Pancreas (tissue), 10 donors: ENCODE data around the gene FAM210B. TPM values are rescaled to one million over a fixed set of nuclear protein-coding genes. Genes with fewer than 3 reads are reported as not detected.

Source experiments
- ATAC-seq, 4 donors: fragments of 200-7000 bp; cut with Tn5 transposase; one replicate each; pipeline versions ENCODE4 v1.8.0 to v1.9.1; 2020; ENCODE audit warnings: mild to moderate bottlenecking in 4 of 4, moderate library complexity in 4 of 4
- DNase-seq, 6 donors: peaks; one replicate each; pipeline ENCODE4 v3.0.0-alpha.2; 2020
- FAIRE-seq: peaks from 2 replicates; lab custom pipeline; 2012; peaks lifted over from hg19 to GRCh38; lab: Jason Lieb, UNC
- H3K27ac ChIP-seq, 4 donors: fragments of 200-600 bp; sonication (generic); 1 replicate in 3 of 4; 2 replicates in 1 of 4; pipeline versions ENCODE4 v1.5.0 to v1.8.0; 2020
- H3K27me3 ChIP-seq, 4 donors: fragments of 200-600 bp; one replicate each; pipeline ENCODE4 v1.8.0; 2021
- H3K36me3 ChIP-seq, 3 donors: fragments of 200-600 bp; sonication (generic) in 1 of 3; one replicate each; pipeline versions ENCODE4 v1.5.0 to v1.8.0; 2020 to 2021
- H3K4me1 ChIP-seq, 3 donors: fragments of 200-600 bp; one replicate each; pipeline ENCODE4 v1.8.0; 2021
- H3K4me3 ChIP-seq, 4 donors: fragments of 200-600 bp; sonication (generic) in 2 of 4; one replicate each; pipeline versions ENCODE4 v1.5.0 to v1.8.0; 2020 to 2021
- H3K9me3 ChIP-seq, 4 donors: fragments of 200-600 bp; one replicate each; pipeline ENCODE4 v1.8.0; 2021
- CTCF ChIP-seq, 4 donors: fragments of 200-600 bp; sonication (generic) in 3 of 4; IDR thresholded peaks; one replicate each; pipeline versions ENCODE4 v1.5.0 to v1.8.0; 2021; ENCODE audit warnings: antibody characterized with exemption in 4 of 4
- WGBS, 2 donors: extraction: QIAGEN DNeasy Blood & Tissue Kit; methylation state at CpG; one replicate each; pipeline ENCODE4 v1.1.7; 2013; 5-methylcytosine and 5-hydroxymethylcytosine counted together
- intact Hi-C, 3 donors: fragments of 100-400 bp; cut with DNase I; formaldehyde crosslinking; loops; one replicate each; pipeline versions ENCODE4 v1.11.1 to v1.14.2; 2022
- polyA plus RNA-seq, 2 donors: library from polyadenylated mRNA; stranded (reverse); fragments of 200-250 nt; gene quantifications; one replicate each; pipeline ENCODE4 v1.2.3, GENCODE V29; 2013
- total RNA-seq, 6 donors: library from RNA; stranded (reverse); fragmentation: NEBNext Ultra II Directional in 4 of 6; extraction: Animal tissue kit (Norgen Biotek cat#: 25700) in 4 of 6; gene quantifications; one replicate each; pipeline versions ENCODE4 v1.2.1 to v1.2.4, GENCODE V29; 2021 to 2023
- donor health status: healthy with polysubstance abuse.
- donor health status: DM: no; HTN: no; CAD: no; lungs with moderate emphysema.
- donor health status: DM: no; HTN: no; CAD: no.
- donor health status: control.
- donor health status: control.
- donor health status: Bipolar disorder and iron deficiency.
- donor health status: DM: yes; HTN: yes; CAD: no.
- donor health status: DM: no; HTN: no; CAD: no.
- donor health status: DM: no; HTN: no; CAD: no.
- donor health status: DM: yes; HTN: yes; CAD: no.

FAM210B gene
- total and polyA plus RNA-seq, 8 donors = 13.1 to 29.6 (median 24.8) TPM

- FAIRE-seq (no peak), ATAC-seq (no peak), DNase-seq (no peak)
- H3K36me3 ChIP-seq = no peaks in the 10 kb centered on the region
- peaks cover 6 to 14% (median 13%) of the 10 kb centered on the region in 3 donors for H3K4me1 ChIP-seq
- H3K9me3 ChIP-seq = no peaks in the 10 kb centered on the region
- 83 to 86% methylated on average over 2 of the region's 2 CpGs for WGBS, 2 donors
- H3K27me3 ChIP-seq = no peaks in the 10 kb centered on the region
- no peak for TF ChIP-seq CTCF (IDR thresholded peaks at IDR 0.05)
- H3K4me3 ChIP-seq = no peak overlapping the region
- intact Hi-C loops = no loop called here
- no peak overlapping the region for H3K27ac ChIP-seq
Measured at GRCh38 chr20:56350842-56351241, 7.9 kb upstream of the FAM210B start.

GRCh38 chr20:56352345-56353055, 6.3 kb upstream of the FAM210B start:
- Histone ChIP-seq H3K4me1 (peaks cover 6 to 14% (median 13%) of the 10 kb centered on the region in 3 donors), H3K36me3 (no peaks in the 10 kb centered on the region), H3K4me3 (no peak overlapping the region), H3K9me3 (no peaks in the 10 kb centered on the region), H3K27me3 (no peaks in the 10 kb centered on the region), H3K27ac (no peak overlapping the region)
- 58 to 68% methylated on average over 5 of the region's 5 CpGs for WGBS, 2 donors
- intact Hi-C loops = no loop called here
- DNase-seq = no peak
- TF ChIP-seq CTCF (IDR thresholded peaks at IDR 0.05) = no peak
- no peak for ATAC-seq
- FAIRE-seq = no peak

GRCh38 chr20:56353356-56353755, 5.4 kb upstream of the FAM210B start:
- Histone ChIP-seq H3K27me3 (no peaks in the 10 kb centered on the region), H3K9me3 (no peaks in the 10 kb centered on the region), H3K4me3 (no peak overlapping the region), H3K36me3 (no peaks in the 10 kb centered on the region), H3K27ac (no peak overlapping the region), H3K4me1 (peaks cover under 1 to 7% (median 4%) of the 10 kb centered on the region in 3 donors)
- ATAC-seq (no peak), DNase-seq (no peak), FAIRE-seq (no peak)
- TF ChIP-seq CTCF (IDR thresholded peaks at IDR 0.05) = no peak
- intact Hi-C loops = no loop called here
- 74 to 83% methylated on average over 4 of the region's 4 CpGs for WGBS, 2 donors

GRCh38 chr20:56358070-56358469, 704 bp upstream of the FAM210B start:
- Histone ChIP-seq H3K27me3 (no peaks in the 10 kb centered on the region), H3K27ac (no peak overlapping the region), H3K36me3 (no peaks in the 10 kb centered on the region), H3K4me3 (peak overlapping the region in 1 of 4 donors; percentile 95), H3K9me3 (no peaks in the 10 kb centered on the region), H3K4me1 (peaks cover 0 to 6% (median 0%) of the 10 kb centered on the region in 3 donors)
- no peak for TF ChIP-seq CTCF (IDR thresholded peaks at IDR 0.05)
- ATAC-seq (no peak), FAIRE-seq (no peak), DNase-seq (no peak)
- 68 to 74% methylated on average over 6 of the region's 6 CpGs for whole genome bisulfite sequencing, 2 donors
- intact Hi-C loops = no loop called here
